ENCODE results near the gene GMDS. TPM values are rescaled to one million over a fixed set of nuclear protein-coding genes. Genes with fewer than 3 reads are reported as not detected.

Gene GMDS
- polyA plus RNA-seq, 1 donor (not counting 4 experiments of a cell fraction or from before 2014, with no cell fraction given): 22.1 TPM

GRCh38 chr6:2194643-2195042 is 50.8 kb downstream of the GMDS start:
- Histone ChIP-seq H3K4me3 (ENCODE audit: control insufficient read depth in 2 of 3, extremely low read depth in 1 of 3, insufficient read depth in 2 of 3, low read depth in 1 of 3, low read length in 3 of 3) (no peak overlapping the region), H3K4me1 (ENCODE audit: control insufficient read depth, extremely low read depth, insufficient read depth, low read length) (peaks cover 4% of the 10 kb centered on the region), H3K36me3 (ENCODE audit: control insufficient read depth in 2 of 2, extremely low read depth in 1 of 2, insufficient read depth in 2 of 2, low read length in 2 of 2) (no peaks in the 10 kb centered on the region), H3K4me2 (ENCODE audit: control insufficient read depth, extremely low read depth, insufficient read depth, low read depth, low read length) (no peak overlapping the region), H3K9me3 (ENCODE audit: control insufficient read depth, low read depth, low read length) (no peaks in the 10 kb centered on the region), H3K27me3 (ENCODE audit: control insufficient read depth, extremely low read depth, insufficient read depth, low read length) (no peaks in the 10 kb centered on the region), H3K9me1 (ENCODE audit: control insufficient read depth, extremely low read depth, insufficient read depth, low read length) (no peaks in the 10 kb centered on the region), H2AFZ (ENCODE audit: control insufficient read depth, low read length) (no peak overlapping the region), H3K27ac (ENCODE audit: control insufficient read depth, insufficient read depth, low read length) (no peak overlapping the region), H3K9ac (ENCODE audit: control insufficient read depth, extremely low read depth, insufficient read depth, low read length) (no peak overlapping the region), H3K79me2 (ENCODE audit: control insufficient read depth, insufficient read depth, low read length) (no peaks in the 10 kb centered on the region), H4K20me1 (ENCODE audit: control insufficient read depth, extremely low read depth, insufficient read depth, low read length) (peaks cover 8% of the 10 kb centered on the region)
- DNase-seq (ENCODE audit: low read depth, low spot score) (no peak), FAIRE-seq (no peak)
- dilution Hi-C loops (cut with MboI; ENCODE audit: extremely low pct_ligation_motif_present, low sequenced_read_pairs): no loop called here
- TF ChIP-seq, protein P1, sequence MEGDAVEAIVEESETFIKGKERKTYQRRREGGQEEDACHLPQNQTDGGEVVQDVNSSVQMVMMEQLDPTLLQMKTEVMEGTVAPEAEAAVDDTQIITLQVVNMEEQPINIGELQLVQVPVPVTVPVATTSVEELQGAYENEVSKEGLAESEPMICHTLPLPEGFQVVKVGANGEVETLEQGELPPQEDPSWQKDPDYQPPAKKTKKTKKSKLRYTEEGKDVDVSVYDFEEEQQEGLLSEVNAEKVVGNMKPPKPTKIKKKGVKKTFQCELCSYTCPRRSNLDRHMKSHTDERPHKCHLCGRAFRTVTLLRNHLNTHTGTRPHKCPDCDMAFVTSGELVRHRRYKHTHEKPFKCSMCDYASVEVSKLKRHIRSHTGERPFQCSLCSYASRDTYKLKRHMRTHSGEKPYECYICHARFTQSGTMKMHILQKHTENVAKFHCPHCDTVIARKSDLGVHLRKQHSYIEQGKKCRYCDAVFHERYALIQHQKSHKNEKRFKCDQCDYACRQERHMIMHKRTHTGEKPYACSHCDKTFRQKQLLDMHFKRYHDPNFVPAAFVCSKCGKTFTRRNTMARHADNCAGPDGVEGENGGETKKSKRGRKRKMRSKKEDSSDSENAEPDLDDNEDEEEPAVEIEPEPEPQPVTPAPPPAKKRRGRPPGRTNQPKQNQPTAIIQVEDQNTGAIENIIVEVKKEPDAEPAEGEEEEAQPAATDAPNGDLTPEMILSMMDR (optimal IDR thresholded peaks at IDR 0.05 in 1 of 3, IDR thresholded peaks at IDR 0.05 in 1 of 3, conservative IDR thresholded peaks at IDR 0.05 in 1 of 3; ENCODE audit: extremely low read depth in 1 of 3, insufficient read depth in 2 of 3, low read length in 3 of 3): no peak
- no peak for TF ChIP-seq EZH2 (IDR thresholded peaks at IDR 0.05; ENCODE audit: low read length)

- Histone ChIP-seq H3K36me3 (ENCODE audit: control insufficient read depth in 2 of 2, extremely low read depth in 1 of 2, insufficient read depth in 2 of 2, low read length in 2 of 2) (no peaks in the 10 kb centered on the region), H4K20me1 (ENCODE audit: control insufficient read depth, extremely low read depth, insufficient read depth, low read length) (peaks cover 8% of the 10 kb centered on the region), H3K27ac (ENCODE audit: control insufficient read depth, insufficient read depth, low read length) (no peak overlapping the region), H3K27me3 (ENCODE audit: control insufficient read depth, extremely low read depth, insufficient read depth, low read length) (no peaks in the 10 kb centered on the region), H3K4me1 (ENCODE audit: control insufficient read depth, extremely low read depth, insufficient read depth, low read length) (peaks cover 4% of the 10 kb centered on the region), H3K9me3 (ENCODE audit: control insufficient read depth, low read depth, low read length) (no peaks in the 10 kb centered on the region), H3K9ac (ENCODE audit: control insufficient read depth, extremely low read depth, insufficient read depth, low read length) (no peak overlapping the region), H3K4me2 (ENCODE audit: control insufficient read depth, extremely low read depth, insufficient read depth, low read depth, low read length) (no peak overlapping the region), H2AFZ (ENCODE audit: control insufficient read depth, low read length) (no peak overlapping the region), H3K4me3 (ENCODE audit: control insufficient read depth in 2 of 3, extremely low read depth in 1 of 3, insufficient read depth in 2 of 3, low read depth in 1 of 3, low read length in 3 of 3) (no peak overlapping the region), H3K9me1 (ENCODE audit: control insufficient read depth, extremely low read depth, insufficient read depth, low read length) (no peaks in the 10 kb centered on the region), H3K79me2 (ENCODE audit: control insufficient read depth, insufficient read depth, low read length) (no peaks in the 10 kb centered on the region)
- TF ChIP-seq EZH2 (IDR thresholded peaks at IDR 0.05; ENCODE audit: low read length): no peak
- TF ChIP-seq, protein P1 (optimal IDR thresholded peaks at IDR 0.05 in 1 of 3, IDR thresholded peaks at IDR 0.05 in 1 of 3, conservative IDR thresholded peaks at IDR 0.05 in 1 of 3; ENCODE audit: extremely low read depth in 1 of 3, insufficient read depth in 2 of 3, low read length in 3 of 3): no peak
- dilution Hi-C loops (cut with MboI; ENCODE audit: extremely low pct_ligation_motif_present, low sequenced_read_pairs): no loop called here
- FAIRE-seq (no peak), DNase-seq (ENCODE audit: low read depth, low spot score) (no peak)
These were observed 51.5 kb downstream of the GMDS start for GRCh38 chr6:2193931-2194330.

All from keratinocyte (primary cell).